ENCODE results near the gene GFOD1.

- TF ChIP-seq, protein P1, sequence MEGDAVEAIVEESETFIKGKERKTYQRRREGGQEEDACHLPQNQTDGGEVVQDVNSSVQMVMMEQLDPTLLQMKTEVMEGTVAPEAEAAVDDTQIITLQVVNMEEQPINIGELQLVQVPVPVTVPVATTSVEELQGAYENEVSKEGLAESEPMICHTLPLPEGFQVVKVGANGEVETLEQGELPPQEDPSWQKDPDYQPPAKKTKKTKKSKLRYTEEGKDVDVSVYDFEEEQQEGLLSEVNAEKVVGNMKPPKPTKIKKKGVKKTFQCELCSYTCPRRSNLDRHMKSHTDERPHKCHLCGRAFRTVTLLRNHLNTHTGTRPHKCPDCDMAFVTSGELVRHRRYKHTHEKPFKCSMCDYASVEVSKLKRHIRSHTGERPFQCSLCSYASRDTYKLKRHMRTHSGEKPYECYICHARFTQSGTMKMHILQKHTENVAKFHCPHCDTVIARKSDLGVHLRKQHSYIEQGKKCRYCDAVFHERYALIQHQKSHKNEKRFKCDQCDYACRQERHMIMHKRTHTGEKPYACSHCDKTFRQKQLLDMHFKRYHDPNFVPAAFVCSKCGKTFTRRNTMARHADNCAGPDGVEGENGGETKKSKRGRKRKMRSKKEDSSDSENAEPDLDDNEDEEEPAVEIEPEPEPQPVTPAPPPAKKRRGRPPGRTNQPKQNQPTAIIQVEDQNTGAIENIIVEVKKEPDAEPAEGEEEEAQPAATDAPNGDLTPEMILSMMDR (conservative IDR thresholded peaks at IDR 0.05; ENCODE audit: low read length) = no peak
- TF ChIP-seq EZH2phosphoT487 (IDR thresholded peaks at IDR 0.05; ENCODE audit: borderline replicate concordance) = no peak
Observed at GRCh38 chr6:13491538-13491937, 4.1 kb upstream of the GFOD1 start.
